Esophagus squamous epithelium (tissue), 4 donors: ENCODE results near the gene CCL2.

ENCODE experiments used
- POLR2A ChIP-seq, 4 donors: fragments of 450-650 bp; IDR thresholded peaks; one replicate each; pipeline ENCODE4 v1.6.1; 2017; ENCODE audit warnings: antibody characterized with exemption in 4 of 4, mild to moderate bottlenecking in 4 of 4, moderate library complexity in 3 of 4
- TF ChIP-seq, protein P1 (sequence below), 6 experiments: fragments of 450-650 bp in 4 of 6; fragments of 200-600 bp in 2 of 6; sonication (generic) in 2 of 6; IDR thresholded peaks; one replicate each; pipeline ENCODE4 v1.5.1; 2016 to 2019; ENCODE audit warnings: antibody characterized with exemption in 6 of 6, mild to moderate bottlenecking in 4 of 6, moderate library complexity in 4 of 6

DNA sequence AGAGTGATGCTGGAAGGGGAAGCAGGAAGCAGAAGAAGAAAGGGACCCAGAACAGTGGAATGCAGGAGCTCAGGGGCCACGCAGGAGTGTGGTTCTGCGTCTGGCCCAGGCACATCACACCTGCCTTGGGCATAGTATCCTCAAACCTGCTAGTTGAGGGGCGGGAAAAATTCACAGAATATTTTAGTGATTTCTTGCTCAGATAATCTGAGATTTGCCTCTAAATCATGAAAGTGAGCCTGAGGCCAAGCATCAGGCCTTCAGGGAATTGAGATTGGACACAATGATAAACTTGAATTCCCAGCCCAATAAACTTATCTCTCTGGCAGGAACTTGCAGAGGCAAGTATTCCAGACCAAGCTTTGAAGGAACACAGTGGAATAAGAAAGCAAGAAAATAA, 48.5 kb upstream of the CCL2 start:
- TF ChIP-seq, protein P1, sequence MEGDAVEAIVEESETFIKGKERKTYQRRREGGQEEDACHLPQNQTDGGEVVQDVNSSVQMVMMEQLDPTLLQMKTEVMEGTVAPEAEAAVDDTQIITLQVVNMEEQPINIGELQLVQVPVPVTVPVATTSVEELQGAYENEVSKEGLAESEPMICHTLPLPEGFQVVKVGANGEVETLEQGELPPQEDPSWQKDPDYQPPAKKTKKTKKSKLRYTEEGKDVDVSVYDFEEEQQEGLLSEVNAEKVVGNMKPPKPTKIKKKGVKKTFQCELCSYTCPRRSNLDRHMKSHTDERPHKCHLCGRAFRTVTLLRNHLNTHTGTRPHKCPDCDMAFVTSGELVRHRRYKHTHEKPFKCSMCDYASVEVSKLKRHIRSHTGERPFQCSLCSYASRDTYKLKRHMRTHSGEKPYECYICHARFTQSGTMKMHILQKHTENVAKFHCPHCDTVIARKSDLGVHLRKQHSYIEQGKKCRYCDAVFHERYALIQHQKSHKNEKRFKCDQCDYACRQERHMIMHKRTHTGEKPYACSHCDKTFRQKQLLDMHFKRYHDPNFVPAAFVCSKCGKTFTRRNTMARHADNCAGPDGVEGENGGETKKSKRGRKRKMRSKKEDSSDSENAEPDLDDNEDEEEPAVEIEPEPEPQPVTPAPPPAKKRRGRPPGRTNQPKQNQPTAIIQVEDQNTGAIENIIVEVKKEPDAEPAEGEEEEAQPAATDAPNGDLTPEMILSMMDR (IDR thresholded peaks at IDR 0.05), result no peak
- no peak for TF ChIP-seq POLR2A (IDR thresholded peaks at IDR 0.05)
